HG03439 (cell line): ENCODE results near the gene ACSM5.
"Not testable (repeated sequence)": the region's sequence is repeated elsewhere in the genome, so short reads cannot be mapped to it uniquely, and the experiment has no call there.

Source experiments
- ATAC-seq: cut with Tn5 transposase; IDR thresholded peaks from one replicate; pipeline ENCODE4 v1.9.1; 2021; ENCODE audit warnings: mild to moderate bottlenecking, moderate library complexity; ENCODE audit not compliant: unreplicated experiment

Gene ACSM5

GRCh38 chr16:20446652-20447393 lies 37.5 kb downstream of the ACSM5 start:
- not testable (repeated sequence) for ATAC-seq

- ATAC-seq, result not testable (repeated sequence)
Observed at GRCh38 chr16:20451364-20451763, 42.0 kb downstream of the ACSM5 start, which contains the start of gene ACSM2A. Gene ACSM2A, plus strand, starts transcription at chr16:20451521. Its CDS starts 8,594 bp downstream, at chr16:20460115.

DNA sequence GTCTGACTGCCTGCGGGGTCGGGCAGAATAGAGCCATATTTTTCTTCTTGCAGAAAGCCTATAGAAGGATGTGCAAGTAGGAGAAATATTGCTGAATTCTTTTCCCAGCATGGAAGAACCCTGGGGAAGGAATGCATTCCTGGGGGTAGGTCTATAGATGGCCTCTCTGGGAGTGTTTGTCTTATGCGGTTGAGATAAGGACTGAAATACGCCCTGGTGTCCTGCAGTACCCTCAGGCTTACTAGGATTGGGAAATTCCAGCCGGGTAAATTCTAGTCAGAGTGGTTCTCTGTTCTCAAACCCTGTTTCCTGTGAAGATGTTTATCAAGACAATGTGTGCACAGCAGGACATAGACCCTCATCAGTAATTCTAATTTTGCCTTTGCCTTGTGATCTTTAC lies 44.3 kb downstream of the ACSM5 start:
- ATAC-seq, result not testable (repeated sequence)

- not testable (repeated sequence) for ATAC-seq
Observed at GRCh38 chr16:20459227-20459626, 49.9 kb downstream of the ACSM5 start.

DNA sequence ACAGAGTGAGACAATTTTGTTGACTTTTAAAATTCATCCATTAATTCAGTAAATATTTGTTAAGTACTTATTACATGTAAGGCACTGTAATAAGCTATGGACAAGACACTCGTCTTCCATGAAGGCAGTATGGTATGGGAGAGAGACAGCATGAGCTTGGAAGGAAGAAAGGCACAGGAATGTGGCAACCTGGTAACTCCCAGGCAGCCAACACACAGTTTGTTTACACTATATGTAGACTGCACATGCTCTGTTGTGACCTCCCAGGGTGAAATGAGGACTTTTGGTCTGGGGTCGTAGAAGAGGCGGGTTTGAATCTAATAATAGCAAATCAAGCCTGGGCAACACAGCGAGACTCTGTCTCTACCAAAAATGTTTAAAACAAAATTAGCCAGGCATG lies 51.0 kb downstream of the ACSM5 start:
- not testable (repeated sequence) for ATAC-seq

- ATAC-seq, result not testable (repeated sequence)
Observed at GRCh38 chr16:20468954-20469353, 59.6 kb downstream of the ACSM5 start.

- ATAC-seq, result not testable (repeated sequence)
Observed at GRCh38 chr16:20469930-20470329, 60.6 kb downstream of the ACSM5 start.

DNA sequence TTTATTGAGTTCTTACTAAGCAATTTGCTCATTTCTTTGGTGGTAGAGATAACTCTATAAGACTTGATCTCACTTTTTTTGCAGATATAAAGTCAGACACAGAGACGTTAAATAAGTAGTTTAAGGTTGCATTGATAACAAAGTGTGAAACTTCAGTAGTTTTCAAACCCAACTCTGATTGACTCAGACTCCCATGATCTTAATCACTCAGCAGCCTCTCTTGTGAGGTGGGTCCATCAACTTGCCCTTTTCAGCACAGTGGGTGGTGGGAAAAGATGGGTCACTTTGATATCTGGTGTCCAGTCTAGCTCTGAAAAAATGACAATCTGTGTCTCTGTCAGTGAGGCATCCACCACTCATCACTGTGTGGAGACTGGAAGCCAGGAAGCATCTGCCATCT lies 61.4 kb downstream of the ACSM5 start:
- ATAC-seq, result not testable (repeated sequence)

- not testable (repeated sequence) for ATAC-seq
Observed at GRCh38 chr16:20477188-20477744, 67.9 kb downstream of the ACSM5 start.

DNA sequence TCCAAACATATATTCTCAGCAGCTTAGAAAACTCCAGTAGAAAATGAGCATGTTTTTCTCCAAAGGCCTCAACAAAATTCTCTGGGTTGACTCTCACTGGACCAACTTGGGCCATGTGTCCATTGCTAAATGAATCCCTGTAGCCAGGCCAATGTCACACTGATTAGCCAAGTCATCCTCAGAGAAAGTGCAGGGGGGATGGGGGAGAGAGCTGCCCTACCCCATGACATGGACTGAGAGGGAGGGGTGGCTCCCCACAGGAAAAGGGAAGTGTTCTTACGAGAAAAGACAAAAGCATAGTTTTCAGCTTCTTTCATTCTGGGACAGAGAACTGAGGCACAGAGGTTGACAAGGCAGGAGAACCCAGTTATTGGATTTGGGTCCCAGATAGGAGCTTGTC lies 74.7 kb downstream of the ACSM5 start:
- not testable (repeated sequence) for ATAC-seq

GRCh38 chr16:20484726-20485125 lies 75.4 kb downstream of the ACSM5 start:
- no peak for ATAC-seq

DNA sequence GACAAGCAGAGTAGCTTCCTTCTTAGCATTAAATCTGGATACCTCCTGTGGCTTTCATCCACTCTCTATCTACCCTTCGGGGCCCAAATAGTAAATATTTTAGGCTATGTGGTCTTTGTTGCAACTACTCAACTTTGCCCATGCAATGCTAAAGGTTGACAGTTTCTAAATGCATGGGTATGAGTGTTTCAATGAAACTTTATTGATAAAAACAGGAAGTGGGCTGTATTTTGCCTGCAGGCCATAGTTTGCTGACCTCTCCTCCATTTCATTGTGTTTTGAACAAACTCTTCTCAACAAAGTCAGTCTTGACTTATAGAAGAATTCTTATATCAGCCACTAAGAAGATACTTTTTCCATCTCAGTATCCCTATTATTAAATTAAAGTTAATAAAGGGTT lies 76.1 kb downstream of the ACSM5 start:
- no peak for ATAC-seq
